SK-N-SH (cell line): ENCODE data around the gene PELI1. TPM values are rescaled to one million over a fixed set of nuclear protein-coding genes. Genes with fewer than 3 reads are reported as not detected.

Source experiments
- CTCF ChIA-PET: fragments of 300-600, 350-600 bp; formaldehyde crosslinking; extraction: SDS; loops from one replicate; lab custom pipeline; 2021; lab: Yijun Ruan, JAX
- POLR2A ChIA-PET: fragments of 350-600 bp; sonication (Branson Sonifier 250); formaldehyde crosslinking; extraction: SDS; loops from one replicate; lab custom pipeline; 2020; ENCODE audit warnings: antibody characterized with exemption, inconsistent platforms; lab: Yijun Ruan, JAX
- DNase-seq: peaks from one replicate; pipeline ENCODE4 v3.0.0; 2012
- H2AFZ ChIP-seq: fragments of 200-600 bp; sonication (generic); 2 replicates; pipeline ENCODE4 v1.8.1; 2016; ENCODE audit warnings: antibody characterized with exemption, mild to moderate bottlenecking, low read depth
- H3F3A ChIP-seq: fragments of 200-600 bp; sonication (generic); replicated peaks from 2 replicates; pipeline ENCODE3; 2016; ENCODE audit warnings: antibody characterized with exemption, mild to moderate bottlenecking; ENCODE audit not compliant: insufficient read depth
- H3K27ac ChIP-seq, 2 experiments: fragments of 200-500 bp in 1 of 2; fragments of 200-600 bp in 1 of 2; sonication (Bioruptor generic) in 1 of 2; sonication (generic), shearing (Covaris generic) in 1 of 2; 2 replicates each; pipeline versions ENCODE4 v1.5.1 to v1.6.1; 2014 to 2016; ENCODE audit warnings: low read depth in 2 of 2, inconsistent platforms in 1 of 2, low read length in 1 of 2, mild to moderate bottlenecking in 1 of 2, mixed read lengths in 1 of 2
- H3K27me3 ChIP-seq: fragments of 200-600 bp; sonication (generic), shearing (Covaris generic); 2 replicates; pipeline ENCODE4 v1.6.1; 2016; ENCODE audit warnings: mixed run types; ENCODE audit not compliant: insufficient read depth
- H3K36me3 ChIP-seq, 2 experiments: fragments of 200-500 bp in 1 of 2; fragments of 200-600 bp in 1 of 2; sonication (Bioruptor generic) in 1 of 2; sonication (generic) in 1 of 2; replicated peaks in 1 of 2; 2 replicates each; pipeline versions ENCODE3 to v1.5.1; 2014 to 2016; ENCODE audit warnings: low read length in 1 of 2, mild to moderate bottlenecking in 1 of 2; ENCODE audit not compliant: insufficient read depth in 2 of 2, control insufficient read depth in 1 of 2
- H3K4me1 ChIP-seq, 2 experiments: fragments of 200-500 bp in 1 of 2; fragments of 200-600 bp in 1 of 2; sonication (Bioruptor generic) in 1 of 2; sonication (generic), shearing (Covaris generic) in 1 of 2; 2 replicates each; pipeline versions ENCODE4 v1.5.1 to v1.6.1; 2014 to 2016; ENCODE audit warnings: low read depth in 1 of 2, low read length in 1 of 2, mixed run types in 1 of 2; ENCODE audit not compliant: insufficient read depth in 2 of 2, control insufficient read depth in 1 of 2
- H3K4me2 ChIP-seq: fragments of 200-600 bp; sonication (generic), shearing (Covaris generic); 2 replicates; pipeline ENCODE4 v1.6.1; 2017; ENCODE audit warnings: mixed run types
- H3K4me3 ChIP-seq, 2 experiments: fragments of 200-500 bp in 1 of 2; fragments of 200-600 bp in 1 of 2; sonication (Bioruptor generic) in 1 of 2; sonication (generic), shearing (Covaris generic) in 1 of 2; 2 replicates each; pipeline versions ENCODE4 v1.5.1 to v1.8.1; 2014 to 2016; ENCODE audit warnings: low read depth in 2 of 2, inconsistent platforms in 1 of 2, low read length in 1 of 2, mild to moderate bottlenecking in 1 of 2, mixed read lengths in 1 of 2, moderate library complexity in 1 of 2
- H3K79me2 ChIP-seq: fragments of 200-600 bp; sonication (generic); 2 replicates; pipeline ENCODE4 v1.8.1; 2017; ENCODE audit warnings: mild to moderate bottlenecking; ENCODE audit not compliant: insufficient read depth
- H3K9ac ChIP-seq: fragments of 200-600 bp; sonication (generic); 2 replicates; pipeline ENCODE4 v1.6.1; 2017; ENCODE audit warnings: mixed run types
- H3K9me2 ChIP-seq: fragments of 200-600 bp; sonication (generic); 2 replicates; pipeline ENCODE4 v1.6.1; 2017; ENCODE audit warnings: mixed run types
- H3K9me3 ChIP-seq: fragments of 200-600 bp; sonication (generic); 2 replicates; pipeline ENCODE4 v1.6.1; 2017; ENCODE audit warnings: mixed run types, mild to moderate bottlenecking, moderate library complexity
- H4K20me1 ChIP-seq: fragments of 200-600 bp; sonication (generic); 2 replicates; pipeline ENCODE4 v1.6.1; 2017; ENCODE audit warnings: mild to moderate bottlenecking, mixed run types; ENCODE audit not compliant: insufficient read depth
- CHD2 ChIP-seq: fragments of 150-350 bp; IDR thresholded peaks from 2 replicates; pipeline ENCODE4 v1.6.1; 2018; ENCODE audit warnings: low read length; ENCODE audit not compliant: partially characterized antibody
- EZH2phosphoT487 ChIP-seq: fragments of 200-600 bp; sonication (generic); IDR thresholded peaks from 2 replicates; pipeline ENCODE4 v1.6.1; 2017; ENCODE audit warnings: low read depth, mixed run types, mild to moderate bottlenecking, antibody characterized with exemption, moderate library complexity, borderline replicate concordance
- FOSL2 ChIP-seq: IDR thresholded peaks from 2 replicates; pipeline ENCODE4 v1.4.0; 2012; ENCODE audit warnings: low read depth, mild to moderate bottlenecking, moderate library complexity, borderline replicate concordance
- FOXJ3 ChIP-seq: sonication (generic); formaldehyde crosslinking; IDR thresholded peaks from 2 replicates; pipeline ENCODE4 v1.5.1; 2020; ENCODE audit warnings: mild to moderate bottlenecking, missing genetic modification reagents
- FOXM1 ChIP-seq: IDR thresholded peaks from 2 replicates; pipeline ENCODE4 v1.4.0; 2012; ENCODE audit warnings: low read depth, mild to moderate bottlenecking
- GATA2 ChIP-seq: sonication (generic); formaldehyde crosslinking; IDR thresholded peaks from 2 replicates; pipeline ENCODE4 v1.5.0; 2020; ENCODE audit warnings: mild to moderate bottlenecking, missing genetic modification reagents
- NRF1 ChIP-seq: IDR thresholded peaks from 2 replicates; pipeline ENCODE4 v1.6.1; 2012; ENCODE audit warnings: low read depth, mild to moderate bottlenecking, low read length
- POLR2AphosphoS5 ChIP-seq: IDR thresholded peaks from 2 replicates; pipeline ENCODE4 v1.6.1; 2012; ENCODE audit warnings: low read depth, low read length
- RFX5 ChIP-seq: IDR thresholded peaks from 2 replicates; pipeline ENCODE4 v1.6.1; 2012; ENCODE audit warnings: mild to moderate bottlenecking, improper control_type of control experiment, low read length
- RXRA ChIP-seq: IDR thresholded peaks from 2 replicates; pipeline ENCODE4 v1.4.0; 2012; ENCODE audit warnings: low read depth, mild to moderate bottlenecking, borderline replicate concordance
- SIN3A ChIP-seq: IDR thresholded peaks from 2 replicates; pipeline ENCODE4 v1.6.1; 2012; ENCODE audit warnings: low read depth, mild to moderate bottlenecking, low read length, moderate library complexity, borderline replicate concordance
- SMC3 ChIP-seq: IDR thresholded peaks from 2 replicates; pipeline ENCODE4 v1.6.1; 2012; ENCODE audit warnings: low read depth, low read length, improper control_type of control experiment
- TCF12 ChIP-seq: IDR thresholded peaks from 2 replicates; pipeline ENCODE4 v1.4.0; 2012
- WGBS: methylation state at CpG from one replicate; pipeline ENCODE4 v1.1.6; 2017; ENCODE audit warnings: low lambda C conversion rate; 5-methylcytosine and 5-hydroxymethylcytosine counted together
- polyA plus RNA-seq, 3 experiments: library from polyadenylated mRNA; depleted of rRNA; stranded (reverse); fragments of >200 nt; gene quantifications; 2 replicates each; pipeline ENCODE4 v1.2.3, GENCODE V29; 2012
- TF ChIP-seq, protein P1 (sequence below): fragments of 150-350 bp; IDR thresholded peaks from 2 replicates; pipeline ENCODE4 v1.6.1; 2017; ENCODE audit warnings: antibody characterized with exemption, low read length, low read depth, borderline replicate concordance
- TF ChIP-seq, protein P2 (sequence below): fragments of 150-350 bp; IDR thresholded peaks from 2 replicates; pipeline ENCODE4 v1.6.1; 2016; ENCODE audit warnings: mild to moderate bottlenecking, low read depth, low read length
- TF ChIP-seq, protein P3 (sequence below): IDR thresholded peaks from 2 replicates; pipeline ENCODE4 v1.4.0; 2012; ENCODE audit warnings: low read depth
- TF ChIP-seq, protein P4 (sequence below): IDR thresholded peaks from 2 replicates; pipeline ENCODE4; 2012
- TF ChIP-seq, protein P5 (sequence below): fragments of 200-600 bp; sonication (generic); IDR thresholded peaks from 2 replicates; pipeline ENCODE4 v1.6.1; 2017; ENCODE audit warnings: antibody characterized with exemption, mild to moderate bottlenecking, moderate library complexity

The PELI1 gene
- polyA plus RNA-seq, 1 of the 3 experiments (the other 2 are of a cell fraction), result 4.2 TPM

DNA sequence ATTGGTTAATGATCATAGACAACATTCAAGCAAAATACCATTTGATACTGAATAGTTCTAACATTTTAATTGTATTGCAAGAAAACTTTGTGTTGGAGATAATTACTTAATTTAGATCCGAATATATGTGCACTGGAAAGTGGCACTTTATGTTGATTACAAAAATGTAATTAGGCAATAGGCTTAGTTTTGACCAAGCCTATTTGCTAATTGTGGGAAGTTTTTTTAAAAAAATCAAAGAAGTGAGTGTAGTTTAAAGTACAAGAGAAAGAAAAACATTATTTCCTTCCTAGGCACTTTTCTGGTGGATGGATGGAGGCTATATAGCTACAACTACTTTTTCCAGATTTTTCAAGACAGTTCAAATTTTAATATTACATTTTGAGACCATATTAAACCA is 18.3 kb upstream of the PELI1 start:
- no peaks in the 10 kb centered on the region for H3K9me2 ChIP-seq
- no peak overlapping the region for H3K27ac ChIP-seq
- H2AFZ ChIP-seq, result no peak overlapping the region
- H4K20me1 ChIP-seq, result no peaks in the 10 kb centered on the region
- no peak overlapping the region for H3K4me3 ChIP-seq
- DNase-seq, result no peak
- H3K27me3 ChIP-seq, result no peaks in the 10 kb centered on the region
- H3K9me3 ChIP-seq, result no peaks in the 10 kb centered on the region
- H3F3A ChIP-seq, result no peaks in the 10 kb centered on the region
- TF ChIP-seq FOXM1 (no peak), RXRA (no peak), SMC3 (no peak), SIN3A (no peak)
- TF ChIP-seq, protein P1, sequence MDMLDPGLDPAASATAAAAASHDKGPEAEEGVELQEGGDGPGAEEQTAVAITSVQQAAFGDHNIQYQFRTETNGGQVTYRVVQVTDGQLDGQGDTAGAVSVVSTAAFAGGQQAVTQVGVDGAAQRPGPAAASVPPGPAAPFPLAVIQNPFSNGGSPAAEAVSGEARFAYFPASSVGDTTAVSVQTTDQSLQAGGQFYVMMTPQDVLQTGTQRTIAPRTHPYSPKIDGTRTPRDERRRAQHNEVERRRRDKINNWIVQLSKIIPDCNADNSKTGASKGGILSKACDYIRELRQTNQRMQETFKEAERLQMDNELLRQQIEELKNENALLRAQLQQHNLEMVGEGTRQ, result no peak
- H3K9ac ChIP-seq, result no peak overlapping the region
- WGBS, result 86% methylated on average over 1 of the region's 1 CpG
- no peaks in the 10 kb centered on the region for H3K4me1 ChIP-seq
- no peak overlapping the region for H3K4me2 ChIP-seq
- ChIA-PET POLR2A (no interaction called here), CTCF (no interaction called here)
- H3K36me3 ChIP-seq, result no peaks in the 10 kb centered on the region
- H3K79me2 ChIP-seq, result no peaks in the 10 kb centered on the region

DNA sequence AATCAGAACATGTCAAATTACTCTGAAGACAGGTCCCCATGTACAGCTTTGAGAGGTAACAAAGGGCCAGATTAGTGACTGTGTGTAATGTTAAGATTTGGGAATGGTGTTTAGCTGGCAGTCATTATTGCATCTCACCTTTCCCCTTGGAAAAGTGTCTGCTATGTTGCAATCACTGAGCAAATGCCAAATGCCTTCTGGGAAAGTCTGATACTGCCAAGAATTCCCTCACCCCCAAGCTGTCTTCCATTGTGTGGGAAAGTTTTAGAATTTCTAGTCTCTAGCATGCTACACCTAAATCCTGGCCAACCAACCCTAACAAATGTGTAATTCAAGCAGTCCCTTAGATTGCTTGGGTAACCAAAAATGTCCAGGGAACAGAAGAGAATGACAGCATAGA is 13.6 kb upstream of the PELI1 start:
- POLR2A ChIA-PET, result no interaction called here
- no peak overlapping the region for H2AFZ ChIP-seq
- no peaks in the 10 kb centered on the region for H3K36me3 ChIP-seq
- no peak overlapping the region for H3K4me2 ChIP-seq
- H3K9me3 ChIP-seq, result no peaks in the 10 kb centered on the region
- H3K27me3 ChIP-seq, result no peaks in the 10 kb centered on the region
- no peak for DNase-seq
- no peak overlapping the region for H3K4me3 ChIP-seq
- H4K20me1 ChIP-seq, result no peaks in the 10 kb centered on the region
- no peak overlapping the region for H3K9ac ChIP-seq
- no peaks in the 10 kb centered on the region for H3F3A ChIP-seq
- H3K79me2 ChIP-seq, result no peaks in the 10 kb centered on the region
- no peaks in the 10 kb centered on the region for H3K9me2 ChIP-seq
- CTCF ChIA-PET, result no interaction called here
- no peak overlapping the region for H3K27ac ChIP-seq
- peaks cover 0 to 3% of the 10 kb centered on the region in 2 experiments; a peak in 2 of 4 replicates for H3K4me1 ChIP-seq
- TF ChIP-seq RXRA (no peak), GATA2 (CRISPR knock-in tag) (no peak), RFX5 (no peak), FOXJ3 (no peak), EZH2phosphoT487 (no peak), FOSL2 (no peak), NRF1 (no peak), CHD2 (no peak), TCF12 (no peak), POLR2AphosphoS5 (no peak)
- TF ChIP-seq, protein P2, sequence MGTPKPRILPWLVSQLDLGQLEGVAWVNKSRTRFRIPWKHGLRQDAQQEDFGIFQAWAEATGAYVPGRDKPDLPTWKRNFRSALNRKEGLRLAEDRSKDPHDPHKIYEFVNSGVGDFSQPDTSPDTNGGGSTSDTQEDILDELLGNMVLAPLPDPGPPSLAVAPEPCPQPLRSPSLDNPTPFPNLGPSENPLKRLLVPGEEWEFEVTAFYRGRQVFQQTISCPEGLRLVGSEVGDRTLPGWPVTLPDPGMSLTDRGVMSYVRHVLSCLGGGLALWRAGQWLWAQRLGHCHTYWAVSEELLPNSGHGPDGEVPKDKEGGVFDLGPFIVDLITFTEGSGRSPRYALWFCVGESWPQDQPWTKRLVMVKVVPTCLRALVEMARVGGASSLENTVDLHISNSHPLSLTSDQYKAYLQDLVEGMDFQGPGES, result no peak
- TF ChIP-seq, protein P3, sequence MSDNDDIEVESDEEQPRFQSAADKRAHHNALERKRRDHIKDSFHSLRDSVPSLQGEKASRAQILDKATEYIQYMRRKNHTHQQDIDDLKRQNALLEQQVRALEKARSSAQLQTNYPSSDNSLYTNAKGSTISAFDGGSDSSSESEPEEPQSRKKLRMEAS, result no peak
- TF ChIP-seq, protein P4, sequence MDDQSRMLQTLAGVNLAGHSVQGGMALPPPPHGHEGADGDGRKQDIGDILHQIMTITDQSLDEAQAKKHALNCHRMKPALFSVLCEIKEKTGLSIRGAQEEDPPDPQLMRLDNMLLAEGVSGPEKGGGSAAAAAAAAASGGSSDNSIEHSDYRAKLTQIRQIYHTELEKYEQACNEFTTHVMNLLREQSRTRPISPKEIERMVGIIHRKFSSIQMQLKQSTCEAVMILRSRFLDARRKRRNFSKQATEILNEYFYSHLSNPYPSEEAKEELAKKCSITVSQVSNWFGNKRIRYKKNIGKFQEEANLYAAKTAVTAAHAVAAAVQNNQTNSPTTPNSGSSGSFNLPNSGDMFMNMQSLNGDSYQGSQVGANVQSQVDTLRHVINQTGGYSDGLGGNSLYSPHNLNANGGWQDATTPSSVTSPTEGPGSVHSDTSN, result no peak
- TF ChIP-seq, protein P5, sequence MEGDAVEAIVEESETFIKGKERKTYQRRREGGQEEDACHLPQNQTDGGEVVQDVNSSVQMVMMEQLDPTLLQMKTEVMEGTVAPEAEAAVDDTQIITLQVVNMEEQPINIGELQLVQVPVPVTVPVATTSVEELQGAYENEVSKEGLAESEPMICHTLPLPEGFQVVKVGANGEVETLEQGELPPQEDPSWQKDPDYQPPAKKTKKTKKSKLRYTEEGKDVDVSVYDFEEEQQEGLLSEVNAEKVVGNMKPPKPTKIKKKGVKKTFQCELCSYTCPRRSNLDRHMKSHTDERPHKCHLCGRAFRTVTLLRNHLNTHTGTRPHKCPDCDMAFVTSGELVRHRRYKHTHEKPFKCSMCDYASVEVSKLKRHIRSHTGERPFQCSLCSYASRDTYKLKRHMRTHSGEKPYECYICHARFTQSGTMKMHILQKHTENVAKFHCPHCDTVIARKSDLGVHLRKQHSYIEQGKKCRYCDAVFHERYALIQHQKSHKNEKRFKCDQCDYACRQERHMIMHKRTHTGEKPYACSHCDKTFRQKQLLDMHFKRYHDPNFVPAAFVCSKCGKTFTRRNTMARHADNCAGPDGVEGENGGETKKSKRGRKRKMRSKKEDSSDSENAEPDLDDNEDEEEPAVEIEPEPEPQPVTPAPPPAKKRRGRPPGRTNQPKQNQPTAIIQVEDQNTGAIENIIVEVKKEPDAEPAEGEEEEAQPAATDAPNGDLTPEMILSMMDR, result no peak
- TF ChIP-seq, protein P1, result no peak
